Glomerular visceral epithelial cell (primary cell): ENCODE data around the gene ASCC3.

ENCODE experiments used
- DNase-seq: peaks from one replicate; pipeline ENCODE4 v3.0.0-alpha.2; 2016; ENCODE audit errors: extremely low spot score

The ASCC3 gene

GRCh38 chr6:100724222-100724621, 156.9 kb downstream of the ASCC3 start:
- DNase-seq: no peak

- no peak for DNase-seq
Measured at GRCh38 chr6:100721256-100721655, 159.9 kb downstream of the ASCC3 start.

- DNase-seq: peak; percentile 16
Measured at GRCh38 chr6:100719883-100720682, 161.0 kb downstream of the ASCC3 start.

- no peak for DNase-seq
Measured at GRCh38 chr6:100712997-100713396, 168.1 kb downstream of the ASCC3 start.

GRCh38 chr6:100706491-100706890, 174.6 kb downstream of the ASCC3 start:
- DNase-seq: no peak

- DNase-seq: no peak
Measured at GRCh38 chr6:100704961-100705360, 176.2 kb downstream of the ASCC3 start.

- DNase-seq: no peak
Measured at GRCh38 chr6:100701728-100702127, 179.4 kb downstream of the ASCC3 start.

- DNase-seq: no peak
Measured at GRCh38 chr6:100700009-100700408, 181.1 kb downstream of the ASCC3 start.

DNA sequence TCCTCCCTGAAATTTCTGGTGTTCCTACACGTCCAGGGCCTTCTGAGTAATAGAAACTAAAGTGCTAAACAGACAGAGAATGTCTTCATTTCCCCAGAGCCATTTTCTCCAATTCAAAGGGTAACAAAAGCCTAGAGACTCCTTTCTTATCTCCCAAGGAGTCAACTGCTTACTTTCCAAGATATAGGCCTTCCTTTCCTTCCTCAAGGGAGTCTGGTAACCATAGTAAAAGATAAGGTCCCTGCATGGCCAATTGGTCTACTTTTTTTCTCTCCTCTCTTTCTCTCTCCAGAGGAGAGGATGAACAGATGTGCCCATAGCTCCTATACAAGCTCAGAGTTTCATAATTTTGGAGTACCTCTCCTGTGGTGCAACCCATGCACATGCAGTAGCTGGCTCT, 185.7 kb downstream of the ASCC3 start:
- DNase-seq: no peak

GRCh38 chr6:100693249-100693927, 187.7 kb downstream of the ASCC3 start:
- DNase-seq: no peak

GRCh38 chr6:100691972-100692371, 189.2 kb downstream of the ASCC3 start:
- DNase-seq: no peak

- no peak for DNase-seq
Measured at GRCh38 chr6:100686216-100686615, 194.9 kb downstream of the ASCC3 start.

DNA sequence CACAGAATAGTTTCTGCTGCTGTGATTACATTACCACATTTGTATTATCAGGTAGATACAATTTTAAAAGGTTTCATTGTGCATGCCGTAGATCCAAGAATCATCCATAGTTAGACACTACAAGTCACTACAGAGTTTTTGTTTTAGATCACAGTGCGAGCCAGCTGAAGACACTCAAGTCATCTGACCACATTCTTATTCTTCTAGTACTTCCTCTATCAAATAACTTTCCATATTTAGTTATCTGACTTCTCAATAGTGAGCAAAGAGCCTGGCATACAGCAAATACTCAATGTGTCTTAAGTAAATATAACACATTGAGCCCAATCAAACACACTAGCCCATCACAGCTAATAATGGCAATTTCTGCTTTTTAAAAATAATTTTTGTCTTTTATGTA, 195.4 kb downstream of the ASCC3 start:
- DNase-seq: no peak

DNA sequence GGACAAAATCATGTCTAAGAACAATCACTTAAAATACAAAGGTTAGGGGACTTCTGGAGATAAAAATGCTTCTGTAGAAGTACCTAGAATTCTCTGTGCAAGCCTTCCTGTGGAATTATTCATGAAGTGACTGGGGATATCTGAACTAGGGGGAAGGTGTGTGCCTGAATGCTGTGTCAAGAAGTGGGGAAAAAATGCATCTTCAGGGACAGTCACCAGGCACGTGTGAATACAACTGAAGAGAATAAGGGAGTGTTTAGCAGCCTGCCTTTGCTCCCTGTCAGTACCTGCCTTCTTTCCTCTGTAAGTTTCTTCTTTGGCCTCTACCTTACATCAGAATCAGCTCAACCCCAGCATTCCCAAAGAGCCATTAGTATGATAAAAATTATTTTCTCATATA, 201.0 kb downstream of the ASCC3 start:
- DNase-seq: no peak

DNA sequence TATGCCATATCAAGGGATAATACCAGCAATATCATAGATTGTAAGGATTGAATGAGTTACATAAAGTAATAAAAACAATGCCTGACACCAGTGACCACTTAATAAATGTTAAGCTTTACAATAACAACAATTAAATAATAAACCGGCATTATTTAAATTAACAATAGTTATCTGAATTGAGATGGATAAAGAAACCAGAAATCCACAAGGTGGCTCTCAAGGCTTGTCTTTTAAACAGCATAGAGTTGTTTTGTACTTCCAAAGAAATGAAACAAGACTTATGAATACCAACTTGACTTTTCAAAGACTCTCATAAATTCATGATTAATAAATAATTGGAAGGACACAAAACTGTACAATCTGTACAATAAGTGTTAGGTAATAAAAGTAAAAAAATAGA, 203.1 kb downstream of the ASCC3 start:
- no peak for DNase-seq

DNA sequence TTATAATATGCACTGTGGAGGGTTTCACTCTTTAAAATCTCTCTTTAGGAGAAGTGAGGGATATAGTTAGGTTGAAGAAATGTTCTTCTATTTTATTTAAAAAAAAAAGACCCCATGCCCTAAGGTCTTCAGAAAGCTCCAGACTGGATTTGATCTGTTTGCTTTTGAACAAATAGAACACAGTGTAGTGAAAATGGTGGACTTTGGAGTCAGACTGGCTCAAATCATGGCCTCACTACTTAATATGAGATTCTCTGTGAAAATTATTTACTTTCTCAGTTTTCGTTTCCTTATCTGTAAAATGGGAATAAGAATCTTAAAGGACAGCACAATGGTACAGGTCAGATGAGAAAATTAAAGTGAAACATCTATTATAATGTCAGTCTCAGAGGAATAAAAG, 203.9 kb downstream of the ASCC3 start:
- no peak for DNase-seq

DNA sequence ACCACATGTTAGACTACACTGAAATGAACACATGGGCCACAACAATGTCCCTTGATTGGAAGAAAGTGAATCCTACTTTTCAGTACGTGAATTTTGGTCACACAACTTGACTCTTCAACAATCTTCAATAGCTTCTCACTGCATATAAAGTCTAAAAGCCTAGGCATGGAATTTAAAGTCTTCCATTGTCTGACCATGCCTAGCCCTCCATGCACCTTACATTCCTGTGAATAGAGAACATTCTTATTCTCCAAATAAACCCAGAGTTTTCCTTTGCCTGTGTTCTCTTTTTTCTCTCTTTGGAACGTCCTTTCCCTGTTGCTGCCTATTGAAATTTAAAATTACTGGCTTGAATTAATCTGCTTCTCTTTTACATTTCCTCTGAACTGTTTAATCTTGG, 207.5 kb downstream of the ASCC3 start:
- no peak for DNase-seq

GRCh38 chr6:100671740-100672139, 209.4 kb downstream of the ASCC3 start:
- no peak for DNase-seq

DNA sequence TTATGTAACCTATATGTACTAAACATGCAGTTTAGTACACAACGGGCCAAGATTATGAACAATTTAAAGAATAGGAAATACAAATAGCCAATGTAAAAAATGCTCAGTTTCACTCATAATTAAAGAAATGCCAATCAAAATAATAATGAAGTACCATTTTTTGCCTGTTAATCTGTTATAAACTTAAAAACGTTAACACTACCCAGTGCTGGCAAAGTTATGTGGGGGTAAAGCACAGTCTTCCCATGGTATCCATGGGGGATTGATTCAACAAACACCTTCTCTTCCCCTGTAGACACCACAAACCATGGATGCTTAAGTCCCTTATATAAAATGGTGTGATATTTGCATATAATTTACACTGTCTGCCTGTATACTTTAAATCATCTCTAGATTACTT, 211.1 kb downstream of the ASCC3 start:
- DNase-seq: no peak

DNA sequence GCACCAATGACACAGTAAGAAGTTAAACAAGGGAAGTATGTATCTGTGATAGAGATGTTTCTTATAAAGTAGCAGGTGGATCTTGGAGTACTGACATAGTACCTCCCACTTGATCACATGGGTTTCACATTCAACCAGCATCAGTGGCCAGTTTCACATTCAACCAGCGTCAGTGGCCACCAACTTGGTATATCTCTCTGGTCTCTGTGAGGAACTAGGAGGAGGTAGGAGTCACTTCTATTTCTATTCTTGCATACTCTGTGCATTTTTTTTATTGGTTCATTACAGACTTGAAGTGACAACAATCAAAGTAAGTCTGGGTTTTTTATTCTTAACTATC, 216.1 kb downstream of the ASCC3 start:
- no peak for DNase-seq

DNA sequence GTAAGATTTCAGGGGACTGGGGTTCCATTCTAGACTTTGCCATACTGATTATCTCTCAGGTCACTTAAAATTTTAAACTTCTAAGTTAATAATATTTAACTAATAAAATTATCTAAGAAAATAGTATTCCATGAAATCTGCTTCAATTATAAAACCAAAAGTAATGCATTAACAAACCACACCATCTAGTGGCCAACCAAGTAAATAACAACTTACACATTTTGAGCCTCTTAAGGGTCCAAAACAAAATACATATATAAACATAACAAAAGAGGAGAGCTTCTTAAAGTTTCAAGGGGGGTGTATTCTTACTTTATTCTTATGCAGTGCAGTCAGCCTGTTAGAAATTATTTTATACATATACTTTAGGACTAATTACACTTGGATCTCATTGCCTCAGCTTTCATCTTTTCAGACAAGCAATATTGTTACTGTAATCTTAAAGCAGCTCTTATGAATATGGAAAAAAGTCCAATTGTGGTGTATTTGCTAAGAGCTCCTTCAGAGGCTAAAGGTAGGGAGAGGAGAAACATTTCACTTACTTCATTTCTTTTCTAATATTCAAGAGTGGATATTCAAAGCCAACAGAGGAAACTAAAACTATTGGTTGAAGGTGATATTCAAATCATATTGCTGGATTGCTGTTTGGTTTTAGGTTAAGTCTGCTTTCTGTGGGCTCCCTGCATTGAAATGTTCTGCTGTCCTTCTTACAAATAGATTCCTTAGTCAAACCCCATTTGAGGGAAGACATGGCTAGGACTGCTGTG, 216.7 kb downstream of the ASCC3 start:
- peak; percentile 23 for DNase-seq

DNA sequence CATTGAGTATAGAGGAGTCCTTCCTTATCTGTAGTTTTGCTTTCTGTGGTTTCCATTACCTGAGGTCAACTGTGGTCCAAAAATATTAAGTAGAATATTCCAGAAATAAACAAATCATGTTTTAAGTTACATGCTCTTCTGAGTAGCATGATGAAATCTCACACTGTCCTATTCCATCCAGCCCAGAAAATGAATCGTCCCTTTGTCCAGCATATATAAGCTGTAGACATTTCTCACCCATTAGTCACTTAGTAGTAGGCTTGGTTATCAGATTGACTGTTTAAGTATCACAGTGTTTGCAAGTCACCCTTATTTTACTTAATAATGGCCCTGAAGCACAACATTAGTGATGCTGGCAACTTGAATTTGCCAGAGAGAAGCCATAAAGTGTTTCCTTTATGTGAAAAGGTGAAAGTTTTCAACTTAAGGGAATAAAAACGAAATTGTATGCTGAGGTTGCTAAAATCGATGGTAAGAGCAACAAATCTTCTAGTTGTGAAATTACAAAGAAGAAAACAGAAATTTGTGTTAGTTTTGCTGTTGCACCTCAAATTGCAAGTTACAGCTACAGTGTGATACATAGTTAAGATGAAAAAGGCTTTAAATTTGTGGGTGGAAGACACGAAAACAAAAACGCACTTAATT, 217.8 kb downstream of the ASCC3 start:
- DNase-seq: peak; percentile 31
